Activated CD8-positive, alpha-beta T cell treated with anti-CD3 and anti-CD28 coated beads, Interleukin-2, amount 10 ng/mL, durations not matched to agents 7 days and 5 days (primary cell): ENCODE measurements around the gene TICAM2. TPM values are rescaled to one million over a fixed set of nuclear protein-coding genes. Genes with fewer than 3 reads are reported as not detected.

Experiments used
- ATAC-seq: fragments of 150-1000 bp; cut with Tn5 transposase; one replicate; pipeline ENCODE4 v1.10.0; 2021; ENCODE audit warnings: moderate library complexity
- CTCF ChIA-PET: fragments of 350-600 bp; sonication (Branson Sonifier 250); formaldehyde crosslinking; loops from one replicate; lab custom pipeline; 2021; ENCODE audit warnings: antibody characterized with exemption; lab: Charles Lee
- POLR2A ChIA-PET: fragments of 350-600 bp; sonication (Branson Sonifier 250); formaldehyde crosslinking; loops from one replicate; lab custom pipeline; 2021; ENCODE audit warnings: antibody characterized with exemption; lab: Charles Lee
- DNase-seq: peaks from one replicate; pipeline ENCODE4 v3.0.0-alpha.2; 2020
- H3K27ac Mint-ChIP-seq: one replicate; pipeline ENCODE4 v1.8.0; 2021; ENCODE audit warnings: mild to moderate bottlenecking, mixed read lengths
- H3K27me3 Mint-ChIP-seq: one replicate; pipeline ENCODE4 v1.8.0; 2021; ENCODE audit warnings: low read depth, mixed read lengths
- H3K36me3 Mint-ChIP-seq: one replicate; pipeline ENCODE4 v1.8.0; 2021; ENCODE audit warnings: low read depth, mixed read lengths
- H3K4me1 Mint-ChIP-seq: one replicate; pipeline ENCODE4 v1.8.0; 2021; ENCODE audit warnings: low read depth, mixed read lengths
- H3K4me3 Mint-ChIP-seq: one replicate; pipeline ENCODE4 v1.8.0; 2021; ENCODE audit warnings: mild to moderate bottlenecking, mixed read lengths
- H3K9me3 Mint-ChIP-seq: one replicate; pipeline ENCODE4 v1.8.0; 2022; ENCODE audit warnings: mixed read lengths; ENCODE audit not compliant: insufficient read depth
- total RNA-seq, 2 experiments: library from RNA; stranded (reverse); gene quantifications; one replicate each; pipeline ENCODE4 v1.2.3, GENCODE V29; 2021

Gene TICAM2
- total RNA-seq, 2 experiments from 2014 or later, result 0.47 to 0.55 TPM

GRCh38 chr5:115530426-115530825, 71.9 kb downstream of the TICAM2 start:
- CTCF ChIA-PET, result interaction anchor here (1.3 kb wide), 1 partner anchor 7 kb away, joined by 4 read pairs; no protein-coding TSS in a partner anchor

More at GRCh38 chr5:115530426-115530825, 71.9 kb downstream of the TICAM2 start:
- no peak overlapping the region for H3K27ac Mint-ChIP-seq
- ATAC-seq (no peak), DNase-seq (no peak)
- H3K9me3 Mint-ChIP-seq, result no peaks in the 10 kb centered on the region
- no peak overlapping the region for H3K4me3 Mint-ChIP-seq
- H3K4me1 Mint-ChIP-seq, result peaks cover 17% of the 10 kb centered on the region
- H3K36me3 Mint-ChIP-seq, result peaks cover 45% of the 10 kb centered on the region
- H3K27me3 Mint-ChIP-seq, result no peaks in the 10 kb centered on the region
- POLR2A ChIA-PET, result no interaction called here

Other genes with a start within 250 kb of the TICAM2 start
- gene FEM1C, start 57.7 kb downstream of the TICAM2 start, total RNA-seq, result 10 to 100 TPM; 13.6 to 15.0 TPM
- 10 to 100 TPM; 40.5 to 48.9 TPM for gene TMED7, start 23.6 kb upstream of the TICAM2 start, total RNA-seq
- under 1 TPM in 1 of 2 experiments, not detected in 1; 0.40 TPM for gene CDO1, start 214.2 kb upstream of the TICAM2 start, total RNA-seq
- 10 to 100 TPM; 35.9 to 43.9 TPM for gene ATG12, start 239.1 kb upstream of the TICAM2 start, total RNA-seq
- gene AP3S1, start 239.5 kb upstream of the TICAM2 start, total RNA-seq, result 10 to 100 TPM; 76.6 to 78.3 TPM